ENCODE measurements around the gene HOXB2. TPM values are rescaled to one million over a fixed set of nuclear protein-coding genes. Genes with fewer than 3 reads are reported as not detected.
"Not testable (repeated sequence)": the region's sequence is repeated elsewhere in the genome, so short reads cannot be mapped to it uniquely, and the experiment has no call there.

Gene HOXB2
- total and polyA plus RNA-seq, 7 experiments from 2014 or later = 3.4 to 46.9 (median 23.1) TPM

DNA sequence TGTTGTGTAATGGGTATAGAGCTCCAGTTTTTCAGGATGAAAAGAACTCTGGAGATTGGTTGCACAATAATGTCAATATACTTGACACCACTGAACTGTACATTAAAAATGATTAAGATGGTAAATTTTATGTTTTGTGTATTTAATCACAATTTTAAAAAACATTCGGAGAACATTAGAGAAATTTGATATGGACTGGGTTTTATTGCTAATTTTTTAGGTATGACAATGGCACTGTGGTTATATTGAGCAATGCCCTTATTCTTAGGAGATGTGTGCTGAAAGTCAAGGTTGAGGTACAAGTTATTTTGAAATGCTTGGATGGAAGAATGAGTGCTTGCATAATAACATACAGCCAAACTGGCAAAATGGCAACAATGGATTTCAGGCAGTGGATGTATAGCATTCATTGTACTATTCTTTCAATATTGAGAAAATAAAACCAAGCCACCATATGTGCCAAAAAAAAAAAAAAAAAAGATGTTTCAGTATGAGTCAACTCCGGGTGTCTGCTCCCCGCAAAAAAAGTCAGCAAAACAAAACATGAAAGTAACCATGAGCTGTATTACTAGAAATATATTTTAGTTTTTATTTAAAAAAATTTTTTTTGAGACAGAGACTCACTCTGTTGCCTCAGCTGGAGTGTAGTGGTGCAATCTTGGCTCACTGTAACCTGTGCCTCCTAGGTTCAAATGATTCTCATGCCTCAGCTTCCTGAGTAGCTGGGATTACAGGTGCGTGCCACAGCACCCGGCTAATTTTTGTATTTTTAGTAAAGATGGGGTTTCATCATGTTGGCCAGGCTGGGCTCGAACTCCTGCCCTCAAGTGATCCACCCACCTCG is 33.9 kb downstream of the HOXB2 start:
- ATAC-seq (peak; percentile 80), DNase-seq (peak in 6 of 9 donors; percentile 11 to 63 (median 36))
- peak overlapping the region in 3 of 10 donors; percentile 46 to 76 (median 51) for H3K4me3 Mint-ChIP-seq
- ChIA-PET POLR2A (interaction anchor here (0.9 to 1.3 kb wide), 3 partner anchors 29 to 76 kb away, joined by 3 to 4 read pairs (median 3); no protein-coding TSS in a partner anchor), CTCF (interaction anchor here (0.7 kb wide), 1 partner anchor 21 kb away, joined by 5 read pairs; no protein-coding TSS in a partner anchor)
- peaks cover 0 to 42% (median 22%) of the 10 kb centered on the region in 5 donors for H3K27me3 Mint-ChIP-seq
- Histone ChIP-seq H3K27me3 (ENCODE audit: control insufficient read depth in 2 of 2, insufficient read depth in 2 of 2, low read length in 2 of 2) (no peaks in the 10 kb centered on the region), H3K4me1 (ENCODE audit: control insufficient read depth in 2 of 2, insufficient read depth in 2 of 2, low read length in 2 of 2) (no peaks in the 10 kb centered on the region), H3K4me3 (ENCODE audit: low read length) (no peak overlapping the region), H3K27ac (ENCODE audit: low read depth, low read length) (no peak overlapping the region), H3K36me3 (ENCODE audit: control insufficient read depth in 2 of 3, insufficient read depth in 3 of 3, low read length in 3 of 3) (no peaks in the 10 kb centered on the region), H3K9me3 (ENCODE audit: control insufficient read depth in 2 of 3, low read length in 3 of 3) (no peaks in the 10 kb centered on the region)
- peak overlapping the region in 5 of 9 donors; percentile 38 to 93 (median 66) for H3K27ac Mint-ChIP-seq
- H3K36me3 Mint-ChIP-seq = peaks cover 0 to 15% (median 0%) of the 10 kb centered on the region in 5 donors
- intact Hi-C loops (cut with micrococcal nuclease) = loop anchor here in 1 of 2 donors (1.0 to 5.0 kb wide), 2 partner anchors 32 to 66 kb away; partner anchors contain the start of gene HOXB4
- H3K9me3 Mint-ChIP-seq = no peaks in the 10 kb centered on the region
- H3K4me1 Mint-ChIP-seq = peaks cover 6 to 73% (median 24%) of the 10 kb centered on the region in 7 donors

DNA sequence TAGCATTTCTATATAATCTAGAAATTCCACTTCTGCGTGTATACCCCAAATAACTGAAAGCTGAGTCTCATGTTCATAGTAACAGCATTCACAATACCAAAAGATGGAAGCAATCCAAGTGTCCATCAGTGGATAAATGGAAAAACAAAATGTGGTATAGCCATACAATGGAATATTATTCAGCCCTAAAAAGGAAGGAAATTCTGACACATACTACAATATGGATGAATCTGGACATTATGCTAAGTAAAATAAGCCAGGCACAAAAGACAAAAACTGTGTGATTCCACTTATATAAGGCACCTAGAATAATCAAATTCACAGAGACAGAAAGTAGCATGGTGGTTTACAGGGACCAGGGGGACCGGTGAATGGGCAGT is 34.5 kb downstream of the HOXB2 start:
- intact Hi-C loops (cut with micrococcal nuclease) = loop anchor here in 1 of 2 donors (5.0 kb wide), 1 partner anchor 67 kb away; the partner anchor contains the start of gene HOXB4
- Histone ChIP-seq H3K27ac (ENCODE audit: low read depth, low read length) (no peak overlapping the region), H3K27me3 (ENCODE audit: control insufficient read depth in 2 of 2, insufficient read depth in 2 of 2, low read length in 2 of 2) (no peaks in the 10 kb centered on the region), H3K36me3 (ENCODE audit: control insufficient read depth in 2 of 3, insufficient read depth in 3 of 3, low read length in 3 of 3) (no peaks in the 10 kb centered on the region), H3K4me3 (ENCODE audit: low read length) (no peak overlapping the region), H3K4me1 (ENCODE audit: control insufficient read depth in 2 of 2, insufficient read depth in 2 of 2, low read length in 2 of 2) (peaks cover 0 to 3% of the 10 kb centered on the region in 2 donors), H3K9me3 (ENCODE audit: control insufficient read depth in 2 of 3, low read length in 3 of 3) (no peaks in the 10 kb centered on the region)
- CTCF ChIA-PET = no interaction called here
- POLR2A ChIA-PET = interaction anchor here (0.7 kb wide), 1 partner anchor 609 kb away, joined by 3 read pairs; no protein-coding TSS in a partner anchor
- Mint-ChIP-seq H3K4me3 (peak overlapping the region in 1 of 10 donors; percentile 32), H3K4me1 (peaks cover 6 to 79% (median 24%) of the 10 kb centered on the region in 7 donors), H3K27me3 (peaks cover 0 to 36% (median 18%) of the 10 kb centered on the region in 5 donors), H3K27ac (peak overlapping the region in 2 of 9 donors; percentile 81 to 93), H3K36me3 (peaks cover 0 to 15% (median 0%) of the 10 kb centered on the region in 5 donors), H3K9me3 (no peaks in the 10 kb centered on the region)
- no peak for DNase-seq
- no peak for ATAC-seq

DNA sequence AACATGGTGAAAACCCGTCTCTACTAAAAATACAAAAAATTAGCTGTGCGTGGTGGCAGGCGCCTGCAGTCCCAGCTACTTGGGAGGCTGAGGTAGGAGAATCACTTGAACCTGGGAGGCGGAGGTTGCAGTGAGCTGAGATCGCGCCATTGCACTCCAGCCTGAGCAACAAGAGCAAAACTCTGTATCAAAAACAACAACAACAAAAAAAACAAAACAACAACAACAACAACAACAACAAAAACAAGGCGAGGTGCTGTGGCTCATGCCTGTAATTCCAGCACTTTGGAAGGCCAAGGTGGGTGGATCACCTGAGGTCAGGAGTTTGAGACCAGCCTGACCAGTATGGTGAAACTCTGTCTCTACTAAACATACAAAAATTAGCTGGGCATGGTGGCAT is 35.2 kb downstream of the HOXB2 start:
- H3K9me3 ChIP-seq (ENCODE audit: control insufficient read depth in 2 of 3, low read length in 3 of 3); H3K36me3 ChIP-seq (ENCODE audit: control insufficient read depth in 2 of 3, insufficient read depth in 3 of 3, low read length in 3 of 3); DNase-seq; H3K4me3 ChIP-seq (ENCODE audit: low read length); H3K27me3 ChIP-seq (ENCODE audit: control insufficient read depth in 2 of 2, insufficient read depth in 2 of 2, low read length in 2 of 2); H3K27ac ChIP-seq (ENCODE audit: low read depth, low read length); H3K4me1 ChIP-seq (ENCODE audit: control insufficient read depth in 2 of 2, insufficient read depth in 2 of 2, low read length in 2 of 2); H3K9me3 Mint-ChIP-seq; CTCF ChIA-PET; ATAC-seq: not testable (repeated sequence)
- Mint-ChIP-seq H3K36me3 (peaks cover 0 to 11% (median 0%) of the 10 kb centered on the region in 5 donors), H3K4me1 (peaks cover 6 to 85% (median 24%) of the 10 kb centered on the region in 7 donors), H3K4me3 (peak overlapping the region in 1 of 10 donors; percentile 17), H3K27ac (peak overlapping the region in 1 of 9 donors; percentile 20), H3K27me3 (peaks cover 0 to 29% (median 11%) of the 10 kb centered on the region in 5 donors)
- intact Hi-C loops (cut with micrococcal nuclease) = loop anchor here in 1 of 2 donors (5.0 kb wide), 2 partner anchors 52 to 68 kb away; partner anchors contain the start of gene HOXB4
- POLR2A ChIA-PET = interaction anchor here (0.7 kb wide), 1 partner anchor 608 kb away, joined by 3 read pairs; no protein-coding TSS in a partner anchor

DNA sequence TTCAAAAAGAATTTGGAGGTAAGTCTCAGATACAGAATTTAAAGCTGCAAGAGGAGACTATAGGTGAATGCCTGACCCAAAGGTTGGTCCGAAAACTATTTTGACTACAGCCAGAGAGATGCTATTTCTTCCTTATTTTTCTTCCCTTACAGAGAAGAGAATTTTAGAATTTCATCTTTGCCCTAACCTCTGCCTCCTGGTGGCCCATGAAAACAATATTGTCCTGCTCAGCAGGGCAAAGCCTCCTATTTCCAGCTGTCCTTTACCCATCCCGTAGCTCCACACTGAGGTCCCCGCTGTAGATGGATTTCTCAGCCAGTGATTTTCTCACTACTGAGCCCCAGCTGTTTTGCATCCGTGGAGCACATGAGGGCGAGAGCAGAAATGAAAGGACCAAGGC is 38.7 kb downstream of the HOXB2 start:
- CTCF ChIA-PET = interaction anchor here (1.4 kb wide), 1 partner anchor 87 kb away, joined by 4 read pairs; no protein-coding TSS in a partner anchor
- H3K4me3 ChIP-seq (ENCODE audit: low read length) = no peak overlapping the region
- peaks cover 0 to 5% of the 10 kb centered on the region in 2 donors for H3K4me1 ChIP-seq (ENCODE audit: control insufficient read depth in 2 of 2, insufficient read depth in 2 of 2, low read length in 2 of 2)
- H3K36me3 Mint-ChIP-seq = peaks cover 0 to 6% (median 0%) of the 10 kb centered on the region in 5 donors
- no peak for ATAC-seq
- no peaks in the 10 kb centered on the region for H3K27me3 ChIP-seq (ENCODE audit: control insufficient read depth in 2 of 2, insufficient read depth in 2 of 2, low read length in 2 of 2)
- H3K4me3 Mint-ChIP-seq = peak overlapping the region in 1 of 10 donors; percentile 46
- peak overlapping the region in 2 of 9 donors; percentile 20 to 91 for H3K27ac Mint-ChIP-seq
- peaks cover 0 to 65% (median 6%) of the 10 kb centered on the region in 7 donors for H3K4me1 Mint-ChIP-seq
- DNase-seq = no peak
- intact Hi-C loops (cut with micrococcal nuclease) = loop anchor here in 1 of 2 donors (1.0 to 5.0 kb wide), 4 partner anchors 13 to 65 kb away; no protein-coding TSS in a partner anchor
- H3K27ac ChIP-seq (ENCODE audit: low read depth, low read length) = no peak overlapping the region
- H3K9me3 Mint-ChIP-seq = peaks cover 0 to 3% (median 0%) of the 10 kb centered on the region in 11 donors
- H3K36me3 ChIP-seq (ENCODE audit: control insufficient read depth in 2 of 3, insufficient read depth in 3 of 3, low read length in 3 of 3) = no peaks in the 10 kb centered on the region
- H3K9me3 ChIP-seq (ENCODE audit: control insufficient read depth in 2 of 3, low read length in 3 of 3) = no peaks in the 10 kb centered on the region
- POLR2A ChIA-PET = no interaction called here
- H3K27me3 Mint-ChIP-seq = peaks cover 6 to 26% (median 24%) of the 10 kb centered on the region in 5 donors

DNA sequence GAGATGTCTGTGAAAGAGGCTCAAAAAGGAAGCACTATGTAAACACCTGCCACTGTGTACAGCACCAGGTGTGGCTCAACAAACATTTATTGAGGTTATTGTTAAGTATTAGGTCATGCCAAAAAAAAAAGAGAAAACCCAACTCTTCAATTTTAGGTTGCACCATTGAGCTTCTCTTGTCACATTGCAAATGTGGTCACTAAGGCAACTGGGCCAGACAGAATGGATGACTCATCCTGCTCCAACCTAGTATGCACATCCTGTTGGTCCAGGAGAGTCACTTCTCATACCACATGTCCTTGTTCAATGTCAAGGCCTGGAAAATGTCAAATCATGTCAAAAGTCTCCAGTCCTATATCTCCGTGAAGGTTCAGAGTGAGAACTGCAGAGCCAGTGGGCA is 39.1 kb downstream of the HOXB2 start:
- ATAC-seq (peak; percentile 89), DNase-seq (peak in 2 of 9 donors; percentile 30 to 33)
- intact Hi-C loops (cut with micrococcal nuclease) = loop anchor here in 1 of 2 donors (1.0 to 5.0 kb wide), 4 partner anchors 13 to 64 kb away; no protein-coding TSS in a partner anchor
- ChIA-PET POLR2A (no interaction called here), CTCF (no interaction called here)
- no peaks in the 10 kb centered on the region for H3K27me3 ChIP-seq (ENCODE audit: control insufficient read depth in 2 of 2, insufficient read depth in 2 of 2, low read length in 2 of 2)
- peaks cover 0 to 60% (median 4%) of the 10 kb centered on the region in 7 donors for H3K4me1 Mint-ChIP-seq
- no peak overlapping the region for H3K4me3 ChIP-seq (ENCODE audit: low read length)
- peaks cover 0 to 4% (median 0%) of the 10 kb centered on the region in 11 donors for H3K9me3 Mint-ChIP-seq
- H3K4me3 Mint-ChIP-seq = peak overlapping the region in 1 of 10 donors; percentile 46
- no peak overlapping the region for H3K27ac ChIP-seq (ENCODE audit: low read depth, low read length)
- H3K9me3 ChIP-seq (ENCODE audit: control insufficient read depth in 2 of 3, low read length in 3 of 3) = no peaks in the 10 kb centered on the region
- peaks cover 0 to 5% of the 10 kb centered on the region in 2 donors for H3K4me1 ChIP-seq (ENCODE audit: control insufficient read depth in 2 of 2, insufficient read depth in 2 of 2, low read length in 2 of 2)
- peaks cover 0 to 6% (median 0%) of the 10 kb centered on the region in 5 donors for H3K36me3 Mint-ChIP-seq
- no peaks in the 10 kb centered on the region for H3K36me3 ChIP-seq (ENCODE audit: control insufficient read depth in 2 of 3, insufficient read depth in 3 of 3, low read length in 3 of 3)
- peak overlapping the region in 3 of 9 donors; percentile 18 to 91 (median 20) for H3K27ac Mint-ChIP-seq
- peaks cover 6 to 31% (median 24%) of the 10 kb centered on the region in 5 donors for H3K27me3 Mint-ChIP-seq

- Histone ChIP-seq H3K36me3 (ENCODE audit: control insufficient read depth in 2 of 3, insufficient read depth in 3 of 3, low read length in 3 of 3) (no peaks in the 10 kb centered on the region), H3K27me3 (ENCODE audit: control insufficient read depth in 2 of 2, insufficient read depth in 2 of 2, low read length in 2 of 2) (no peaks in the 10 kb centered on the region), H3K4me1 (ENCODE audit: control insufficient read depth in 2 of 2, insufficient read depth in 2 of 2, low read length in 2 of 2) (peaks cover 0 to 5% of the 10 kb centered on the region in 2 donors), H3K27ac (ENCODE audit: low read depth, low read length) (no peak overlapping the region), H3K4me3 (ENCODE audit: low read length) (no peak overlapping the region), H3K9me3 (ENCODE audit: control insufficient read depth in 2 of 3, low read length in 3 of 3) (no peaks in the 10 kb centered on the region)
- peaks cover 0 to 4% (median 0%) of the 10 kb centered on the region in 11 donors for H3K9me3 Mint-ChIP-seq
- ATAC-seq = no peak
- peaks cover 0 to 6% (median 0%) of the 10 kb centered on the region in 5 donors for H3K36me3 Mint-ChIP-seq
- H3K4me1 Mint-ChIP-seq = peaks cover 0 to 54% (median 0%) of the 10 kb centered on the region in 7 donors
- intact Hi-C loops (cut with micrococcal nuclease) = loop anchor here in 1 of 2 donors (5.0 kb wide), 1 partner anchor 48 kb away; no protein-coding TSS in a partner anchor
- H3K27ac Mint-ChIP-seq = peak overlapping the region in 2 of 9 donors; percentile 18 to 92
- ChIA-PET POLR2A (interaction anchor here (2.4 kb wide), 1 partner anchor 36 kb away, joined by 7 read pairs; no protein-coding TSS in a partner anchor), CTCF (no interaction called here)
- H3K27me3 Mint-ChIP-seq = peaks cover 6 to 39% (median 24%) of the 10 kb centered on the region in 5 donors
- DNase-seq = no peak
- peak overlapping the region in 1 of 10 donors; percentile 67 for H3K4me3 Mint-ChIP-seq
These were observed 40.0 kb downstream of the HOXB2 start for GRCh38 chr17:48504953-48505352.
